OCI-LY1 (cell line): ENCODE data around the gene MTX1.
"Not testable (repeated sequence)": the region's sequence is repeated elsewhere in the genome, so short reads cannot be mapped to it uniquely, and the experiment has no call there.

Experiments
- H2AFZ ChIP-seq: fragments of 200-600 bp; sonication (generic), shearing (Covaris generic); 2 replicates; pipeline ENCODE4 v1.6.0; 2014; ENCODE audit warnings: antibody characterized with exemption, mild to moderate bottlenecking, low read length
- H3F3A ChIP-seq: fragments of 200-600 bp; sonication (generic), shearing (Covaris generic); 2 replicates; pipeline ENCODE4 v1.6.0; 2014; ENCODE audit warnings: mild to moderate bottlenecking, antibody characterized with exemption, low read length, moderate library complexity; ENCODE audit not compliant: insufficient read depth
- H3K27ac ChIP-seq: fragments of 200-600 bp; sonication (generic); 2 replicates; pipeline ENCODE4 v1.5.1; 2014; ENCODE audit warnings: low read length, mixed run types, mild to moderate bottlenecking, low read depth; ENCODE audit not compliant: poor library complexity, severe bottlenecking
- H3K27me3 ChIP-seq: fragments of 200-600 bp; sonication (generic); 2 replicates; pipeline ENCODE4 v1.6.0; 2014; ENCODE audit warnings: antibody characterized with exemption, mild to moderate bottlenecking, low read length, moderate library complexity; ENCODE audit not compliant: insufficient read depth
- H3K36me3 ChIP-seq: fragments of 200-600 bp; sonication (generic); 2 replicates; pipeline ENCODE4 v1.6.1; 2014; ENCODE audit warnings: mild to moderate bottlenecking, antibody characterized with exemption, low read length, moderate library complexity, mixed read lengths; ENCODE audit not compliant: insufficient read depth
- H3K4me1 ChIP-seq: fragments of 200-600 bp; sonication (generic); 2 replicates; pipeline ENCODE4 v1.5.1; 2014; ENCODE audit warnings: mild to moderate bottlenecking, low read length, moderate library complexity; ENCODE audit not compliant: insufficient read depth, severe bottlenecking
- H3K4me2 ChIP-seq: fragments of 200-600 bp; sonication (generic), shearing (Covaris generic); 2 replicates; pipeline ENCODE4 v1.6.1; 2014; ENCODE audit warnings: low read length
- H3K4me3 ChIP-seq: fragments of 200-600 bp; sonication (generic); 2 replicates; pipeline ENCODE4 v1.5.1; 2014; ENCODE audit warnings: low read length, low read depth, mild to moderate bottlenecking, mixed read lengths; ENCODE audit not compliant: poor library complexity, severe bottlenecking
- H3K79me2 ChIP-seq: fragments of 200-600 bp; shearing (Covaris generic); 2 replicates; pipeline ENCODE4 v1.6.1; 2016; ENCODE audit warnings: mixed run types, low read length, mixed read lengths; ENCODE audit not compliant: insufficient read depth
- H3K9ac ChIP-seq: fragments of 200-600 bp; sonication (generic), shearing (Covaris generic); 2 replicates; pipeline ENCODE4 v1.6.1; 2014; ENCODE audit warnings: mild to moderate bottlenecking, low read length, mixed read lengths
- H3K9me2 ChIP-seq: fragments of 200-600 bp; sonication (generic), shearing (Covaris generic); 2 replicates; pipeline ENCODE4 v1.6.1; 2014; ENCODE audit warnings: low read depth, mild to moderate bottlenecking, low read length, mixed read lengths
- H3K9me3 ChIP-seq: fragments of 200-600 bp; shearing (Covaris generic); 2 replicates; pipeline ENCODE4 v1.6.1; 2014; ENCODE audit warnings: low read length, mixed read lengths
- H4K20me1 ChIP-seq: fragments of 200-600 bp; sonication (generic), shearing (Covaris generic); 2 replicates; pipeline ENCODE4 v1.6.0; 2016; ENCODE audit warnings: mild to moderate bottlenecking, low read length; ENCODE audit not compliant: insufficient read depth
- CTCF ChIP-seq: fragments of 200-600 bp; sonication (generic), shearing (Covaris generic); IDR thresholded peaks from 2 replicates; pipeline ENCODE4 v1.5.1; 2017; ENCODE audit warnings: mild to moderate bottlenecking, antibody characterized with exemption, low read length, moderate library complexity, mixed read lengths
- EZH2 ChIP-seq: fragments of 200-600 bp; sonication (generic), shearing (Covaris generic); IDR thresholded peaks from 2 replicates; pipeline ENCODE4 v1.8.0; 2017; ENCODE audit warnings: borderline replicate concordance, mixed run types, mild to moderate bottlenecking, antibody characterized with exemption, low read length, moderate library complexity, mixed read lengths

The MTX1 gene

GRCh38 chr1:155186794-155187455, 21.6 kb upstream of the MTX1 start:
- no peak overlapping the region for H3K27ac ChIP-seq

GRCh38 chr1:155187456-155187891, 21.0 kb upstream of the MTX1 start:
- H3K9me3 ChIP-seq = no peaks in the 10 kb centered on the region
- no peaks in the 10 kb centered on the region; the same call in 1 of the 2 replicates for H3K27me3 ChIP-seq
- no peaks in the 10 kb centered on the region for H3K79me2 ChIP-seq
- no peaks in the 10 kb centered on the region for H3K36me3 ChIP-seq
- H4K20me1 ChIP-seq = no peaks in the 10 kb centered on the region
- H3K27ac ChIP-seq = no peak overlapping the region
- H3F3A ChIP-seq = no peaks in the 10 kb centered on the region
- no peak overlapping the region for H3K4me3 ChIP-seq
- peaks cover 17% of the 10 kb centered on the region for H3K4me1 ChIP-seq
- TF ChIP-seq EZH2 (no peak), CTCF (no peak)
- no peak overlapping the region for H3K9ac ChIP-seq
- H3K9me2 ChIP-seq = no peaks in the 10 kb centered on the region
- H3K4me2 ChIP-seq = no peak overlapping the region
- H2AFZ ChIP-seq = no peak overlapping the region

More at GRCh38 chr1:155186794-155187455, 21.6 kb upstream of the MTX1 start:
- H3K9ac ChIP-seq = no peak overlapping the region
- H3K4me3 ChIP-seq = no peak overlapping the region
- H3K36me3 ChIP-seq = no peaks in the 10 kb centered on the region
- no peak for TF ChIP-seq EZH2
- no peak for TF ChIP-seq CTCF
- no peaks in the 10 kb centered on the region for H3K9me3 ChIP-seq
- no peaks in the 10 kb centered on the region for H4K20me1 ChIP-seq
- no peaks in the 10 kb centered on the region; the same call in 1 of the 2 replicates for H3K27me3 ChIP-seq
- no peak overlapping the region for H2AFZ ChIP-seq
- no peaks in the 10 kb centered on the region for H3K9me2 ChIP-seq
- no peaks in the 10 kb centered on the region for H3K79me2 ChIP-seq
- H3F3A ChIP-seq = no peaks in the 10 kb centered on the region
- H3K4me1 ChIP-seq = peaks cover 17% of the 10 kb centered on the region
- no peak overlapping the region for H3K4me2 ChIP-seq

GRCh38 chr1:155188268-155188667, 20.2 kb upstream of the MTX1 start:
- Histone ChIP-seq H3K4me3 (no peak overlapping the region), H3K4me1 (peaks cover 21% of the 10 kb centered on the region), H3K27me3 (no peaks in the 10 kb centered on the region; the same call in 1 of the 2 replicates), H3F3A (no peaks in the 10 kb centered on the region), H3K9me2 (no peaks in the 10 kb centered on the region), H3K9me3 (no peaks in the 10 kb centered on the region), H3K79me2 (no peaks in the 10 kb centered on the region), H3K4me2 (no peak overlapping the region), H2AFZ (no peak overlapping the region), H3K9ac (no peak overlapping the region), H4K20me1 (no peaks in the 10 kb centered on the region), H3K36me3 (no peaks in the 10 kb centered on the region), H3K27ac (no peak overlapping the region)
- TF ChIP-seq EZH2 (no peak), CTCF (no peak)

GRCh38 chr1:155189926-155190325, 18.6 kb upstream of the MTX1 start:
- H3K4me2 ChIP-seq, H3K79me2 ChIP-seq, H3K9ac ChIP-seq, H3K27me3 ChIP-seq, H3K9me2 ChIP-seq, H2AFZ ChIP-seq, H3K4me3 ChIP-seq, H3K36me3 ChIP-seq, H3K9me3 ChIP-seq, H3F3A ChIP-seq, H4K20me1 ChIP-seq, H3K27ac ChIP-seq: not testable (repeated sequence)
- H3K4me1 ChIP-seq = peaks cover 29% of the 10 kb centered on the region
